IMR-90 (cell line): ENCODE data around the gene XPR1. TPM values are rescaled to one million over a fixed set of nuclear protein-coding genes. Genes with fewer than 3 reads are reported as not detected.

ENCODE experiments used
- ATAC-seq: fragments of 200-7000 bp; cut with Tn5 transposase; 2 replicates; pipeline ENCODE4 v1.9.1; 2020; ENCODE audit warnings: low read depth, mild to moderate bottlenecking, moderate library complexity
- BruUV-seq: library from RNA; stranded (reverse); fragments of 400-500 nt; replicated peaks from 2 replicates; lab custom pipeline; 2021; lab: Mats Ljungman, UMichigan
- CTCF ChIA-PET: fragments of 300-600 bp; formaldehyde crosslinking; extraction: SDS; loops from one replicate; lab custom pipeline; 2021; ENCODE audit warnings: antibody characterized with exemption; lab: Yijun Ruan, JAX
- POLR2A ChIA-PET: fragments of 300-600 bp; sonication (Branson Sonifier 250); formaldehyde crosslinking; loops from one replicate; lab custom pipeline; 2022; ENCODE audit warnings: antibody characterized with exemption; ENCODE audit not compliant: unreplicated experiment; lab: Charles Lee
- DNase-seq: peaks from one replicate; pipeline ENCODE4 v3.0.0; 2013
- H2AFZ ChIP-seq: replicated peaks from 2 replicates; pipeline ENCODE3; 2013; ENCODE audit warnings: low read length, mild to moderate bottlenecking; ENCODE audit not compliant: poor library complexity
- H2AK5ac ChIP-seq: 2 replicates; pipeline ENCODE4 v1.6.1; 2013; ENCODE audit warnings: low read depth, low read length, inconsistent platforms
- H2AK9ac ChIP-seq: replicated peaks from 2 replicates; pipeline ENCODE3; 2013; ENCODE audit warnings: mild to moderate bottlenecking, low read depth, low read length, moderate library complexity; ENCODE audit not compliant: poor library complexity
- H2BK120ac ChIP-seq: 2 replicates; pipeline ENCODE4 v1.6.1; 2013; ENCODE audit warnings: low read depth, low read length, inconsistent platforms
- H2BK15ac ChIP-seq: 3 replicates; pipeline ENCODE4 v1.6.1; 2013; ENCODE audit warnings: low read depth, low read length, inconsistent platforms
- H2BK20ac ChIP-seq: 2 replicates; pipeline ENCODE4 v1.6.1; 2013; ENCODE audit warnings: low read depth, mild to moderate bottlenecking, inconsistent platforms, low read length, moderate library complexity
- H2BK5ac ChIP-seq: 2 replicates; pipeline ENCODE4 v1.6.1; 2013; ENCODE audit warnings: mild to moderate bottlenecking, low read depth, low read length, inconsistent platforms; ENCODE audit not compliant: poor library complexity, severe bottlenecking
- H3K14ac ChIP-seq: replicated peaks from 2 replicates; pipeline ENCODE4 v1.6.1; 2013; ENCODE audit warnings: low read depth, low read length, inconsistent platforms
- H3K18ac ChIP-seq: 2 replicates; pipeline ENCODE4 v1.6.1; 2013; ENCODE audit warnings: low read depth, low read length, control low read depth
- H3K23ac ChIP-seq: 2 replicates; pipeline ENCODE4 v1.6.1; 2013; ENCODE audit warnings: low read depth, low read length, inconsistent platforms
- H3K27ac ChIP-seq: 2 replicates; pipeline ENCODE4 v1.5.1; 2013; ENCODE audit warnings: mild to moderate bottlenecking, control low read depth, low read length; ENCODE audit not compliant: insufficient read depth
- H3K27me3 ChIP-seq: 2 replicates; pipeline ENCODE4 v1.6.1; 2013; ENCODE audit warnings: low read length; ENCODE audit not compliant: control insufficient read depth, insufficient read depth
- H3K36me3 ChIP-seq: 2 replicates; pipeline ENCODE4 v1.6.1; 2013; ENCODE audit warnings: low read length, mixed read lengths; ENCODE audit not compliant: control insufficient read depth, insufficient read depth
- H3K4ac ChIP-seq: 2 replicates; pipeline ENCODE4 v1.6.1; 2013; ENCODE audit warnings: low read depth, low read length, inconsistent platforms
- H3K4me1 ChIP-seq: 2 replicates; pipeline ENCODE4 v1.6.1; 2013; ENCODE audit warnings: low read length, mixed read lengths; ENCODE audit not compliant: control insufficient read depth, insufficient read depth
- H3K4me2 ChIP-seq: 2 replicates; pipeline ENCODE4 v1.6.1; 2013; ENCODE audit warnings: low read depth, mild to moderate bottlenecking, control low read depth, low read length, moderate library complexity
- H3K4me3 ChIP-seq: 2 replicates; pipeline ENCODE4 v1.5.1; 2013; ENCODE audit warnings: low read depth, mild to moderate bottlenecking, control low read depth, low read length, moderate library complexity; ENCODE audit not compliant: insufficient read depth
- H3K56ac ChIP-seq: 2 replicates; pipeline ENCODE4 v1.6.1; 2013; ENCODE audit warnings: low read length, inconsistent platforms; ENCODE audit not compliant: insufficient read depth; ENCODE audit errors: extremely low read depth
- H3K79me1 ChIP-seq, 2 experiments: 2 replicates each; pipeline ENCODE4 v1.6.1; 2013; ENCODE audit warnings: low read length in 2 of 2, inconsistent platforms in 1 of 2, low read depth in 1 of 2
- H3K9ac ChIP-seq: 2 replicates; pipeline ENCODE4 v1.6.1; 2013; ENCODE audit warnings: low read depth, low read length, control low read depth
- H3K9me1 ChIP-seq: 2 replicates; pipeline ENCODE4 v1.6.1; 2013; ENCODE audit warnings: low read length, inconsistent platforms; ENCODE audit not compliant: insufficient read depth
- H3K9me3 ChIP-seq: 2 replicates; pipeline ENCODE4 v1.6.1; 2013; ENCODE audit warnings: low read length; ENCODE audit not compliant: control insufficient read depth, insufficient read depth
- H4K20me1 ChIP-seq: 2 replicates; pipeline ENCODE4 v1.6.1; 2013; ENCODE audit warnings: low read length, inconsistent platforms; ENCODE audit not compliant: insufficient read depth
- H4K5ac ChIP-seq: 2 replicates; pipeline ENCODE4 v1.6.1; 2013; ENCODE audit warnings: mild to moderate bottlenecking, low read depth, low read length, control low read depth
- H4K8ac ChIP-seq, 2 experiments: 2 replicates each; pipeline ENCODE4 v1.6.1; 2013; ENCODE audit warnings: low read depth in 2 of 2, low read length in 2 of 2, control low read depth in 1 of 2, inconsistent platforms in 1 of 2
- H4K91ac ChIP-seq: 2 replicates; pipeline ENCODE4 v1.6.1; 2013; ENCODE audit warnings: low read depth, low read length, inconsistent platforms; ENCODE audit not compliant: insufficient read depth
- BHLHE40 ChIP-seq: fragments of 150-350 bp; IDR thresholded peaks from 2 replicates; pipeline ENCODE4 v1.6.1; 2016; ENCODE audit warnings: mild to moderate bottlenecking, low read depth, low read length
- CEBPB ChIP-seq: IDR thresholded peaks from 2 replicates; pipeline ENCODE4 v1.6.1; 2012; ENCODE audit warnings: low read depth, low read length, improper control_type of control experiment
- CHD1 ChIP-seq: IDR thresholded peaks from 2 replicates; pipeline ENCODE4 v1.6.1; 2012; ENCODE audit warnings: low read depth, low read length, improper control_type of control experiment
- FOS ChIP-seq: fragments of 150-350 bp; IDR thresholded peaks from 2 replicates; pipeline ENCODE4 v1.6.1; 2016; ENCODE audit warnings: low read depth, low read length
- MAFK ChIP-seq: IDR thresholded peaks from 2 replicates; pipeline ENCODE4 v1.6.1; 2012; ENCODE audit warnings: low read depth, low read length, improper control_type of control experiment
- MAZ ChIP-seq: IDR thresholded peaks from 2 replicates; pipeline ENCODE4 v1.6.1; 2012; ENCODE audit warnings: low read depth, mild to moderate bottlenecking, low read length, improper control_type of control experiment, moderate library complexity, borderline replicate concordance
- MXI1 ChIP-seq: IDR thresholded peaks from 2 replicates; pipeline ENCODE4 v1.6.1; 2012; ENCODE audit warnings: low read depth, mild to moderate bottlenecking, low read length, moderate library complexity, borderline replicate concordance
- NFE2L2 ChIP-seq: fragments of 150-350 bp; IDR thresholded peaks from 2 replicates; pipeline ENCODE4 v1.6.1; 2016; ENCODE audit warnings: low read depth, mild to moderate bottlenecking, low read length
- POLR2A ChIP-seq: IDR thresholded peaks from 2 replicates; pipeline ENCODE4 v1.6.1; 2012; ENCODE audit warnings: mild to moderate bottlenecking, low read depth, low read length
- RAD21 ChIP-seq: IDR thresholded peaks from 2 replicates; pipeline ENCODE4 v1.6.1; 2012; ENCODE audit warnings: low read length, improper control_type of control experiment
- RCOR1 ChIP-seq: IDR thresholded peaks from 2 replicates; pipeline ENCODE4 v1.6.1; 2012; ENCODE audit warnings: mild to moderate bottlenecking, low read length, improper control_type of control experiment; ENCODE audit not compliant: insufficient replicate concordance
- RFX5 ChIP-seq: IDR thresholded peaks from 2 replicates; pipeline ENCODE4 v1.8.0; 2012; ENCODE audit warnings: low read depth, mild to moderate bottlenecking, low read length, moderate library complexity
- SMC3 ChIP-seq: fragments of 150-350 bp; IDR thresholded peaks from 2 replicates; pipeline ENCODE4 v1.6.1; 2016; ENCODE audit warnings: low read depth, mild to moderate bottlenecking, antibody characterized with exemption, low read length, moderate library complexity
- WGBS, 2 experiments: methylation state at CpG; one replicate each; pipeline versions ENCODE4 v1.1.5 to v1.1.7; 2013; ENCODE audit warnings: missing lambda C conversion rate in 2 of 2; ENCODE audit not compliant: insufficient read length in 1 of 2; ENCODE audit errors: extremely low coverage in 2 of 2; 5-methylcytosine and 5-hydroxymethylcytosine counted together
- dilution Hi-C: fragments of 300-500 bp; cut with HindIII; formaldehyde crosslinking; loops from one replicate; pipeline ENCODE4 v1.14.3; 2018; ENCODE audit warnings: low sequenced_read_pairs; ENCODE audit not compliant: unreplicated experiment
- in situ Hi-C: fragments of 300-500 bp; cut with MboI; formaldehyde crosslinking; loops from 3 replicates; pipeline ENCODE4 v1.14.3; 2019; ENCODE audit warnings: low sequenced_read_pairs, inconsistent platforms, mixed read lengths
- intact Hi-C: fragments of 100-400 bp; cut with micrococcal nuclease; formaldehyde crosslinking; loops from 2 replicates; pipeline ENCODE4 v1.10.0; 2022
- polyA plus RNA-seq, 3 experiments: library from polyadenylated mRNA; depleted of rRNA; stranded (reverse); fragments of >200 nt; gene quantifications; 2 replicates each; pipeline ENCODE4 v1.2.3, GENCODE V29; 2012; ENCODE audit warnings: low replicate concordance in 1 of 3
- total RNA-seq: library from RNA; depleted of rRNA; stranded (reverse); fragments of >200 nt; gene quantifications from 2 replicates; pipeline ENCODE4 v1.2.3, GENCODE V29; 2012
- TF ChIP-seq, protein P1 (sequence below): conservative IDR thresholded peaks from 2 replicates; pipeline ENCODE4 v1.5.1; 2012; ENCODE audit warnings: mild to moderate bottlenecking, low read depth, low read length, improper control_type of control experiment
- TF ChIP-seq, protein P2 (sequence below): fragments of 150-350 bp; IDR thresholded peaks from 2 replicates; pipeline ENCODE4 v1.6.1; 2016; ENCODE audit warnings: low read depth, mild to moderate bottlenecking, low read length, moderate library complexity, borderline replicate concordance
- TF ChIP-seq, protein P3 (sequence below): fragments of 150-350 bp; IDR thresholded peaks from 2 replicates; pipeline ENCODE4 v1.6.1; 2017; ENCODE audit warnings: mild to moderate bottlenecking, antibody characterized with exemption, low read length, low read depth

The XPR1 gene
- total and polyA plus RNA-seq, 2 of the 4 experiments (the other 2 are of a cell fraction) = 11.8 to 25.1 TPM

DNA sequence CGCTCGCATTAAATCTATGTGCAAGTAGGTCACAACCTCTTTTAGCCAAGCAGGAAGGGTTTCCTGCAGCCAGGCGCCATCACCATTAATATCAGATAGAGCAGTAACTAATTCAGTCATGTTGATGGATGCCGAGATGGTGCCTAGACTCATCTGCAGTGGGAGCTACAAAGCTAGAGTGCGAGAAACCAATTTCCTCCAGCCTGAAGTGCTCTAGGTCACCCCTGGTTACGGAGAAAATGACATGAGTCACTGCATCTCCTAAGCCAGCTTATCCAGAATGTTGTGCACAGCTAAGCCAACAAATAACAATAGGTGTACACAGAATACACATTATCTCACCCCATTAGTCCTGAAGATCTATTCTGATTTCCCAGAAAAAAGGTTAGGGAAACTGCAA is 37.1 kb upstream of the XPR1 start:
- no peaks in the 10 kb centered on the region for H3K27me3 ChIP-seq
- dilution Hi-C loops (no loop called here), in situ Hi-C loops (no loop called here), intact Hi-C loops (loop anchor here (5.0 kb wide), 1 partner anchor 382 kb away; no protein-coding TSS in a partner anchor)
- no peak overlapping the region for H2AFZ ChIP-seq
- no peaks in the 10 kb centered on the region for H3K79me1 ChIP-seq
- no peak overlapping the region for H3K4me3 ChIP-seq
- no peak overlapping the region for H3K27ac ChIP-seq
- no peak overlapping the region for H3K4ac ChIP-seq
- no peak overlapping the region; the same call in 1 of the 2 replicates for H3K14ac ChIP-seq
- 80% methylated on average over 2 of the region's 6 CpGs; no CpG with 5 or more reads in 1 of the 2 experiments for WGBS, 2 experiments
- 0 out of 2 replicates have a peak, but pooled peaks cover 3% of the 10 kb centered on the region for H3K9me1 ChIP-seq
- no peak overlapping the region for H2BK20ac ChIP-seq
- DNase-seq = no peak
- POLR2A ChIA-PET = no interaction called here
- no peak overlapping the region for H2BK5ac ChIP-seq
- no peak overlapping the region for H4K8ac ChIP-seq
- no peak overlapping the region for H2BK15ac ChIP-seq
- peak overlapping the region; percentile 29; the same call in 1 of the 2 replicates for H3K23ac ChIP-seq
- no peak overlapping the region for H3K4me2 ChIP-seq
- H3K9me3 ChIP-seq = no peaks in the 10 kb centered on the region
- H4K5ac ChIP-seq = no peak overlapping the region
- CTCF ChIA-PET = no interaction called here
- H3K18ac ChIP-seq = no peak overlapping the region
- no peaks in the 10 kb centered on the region for H3K36me3 ChIP-seq
- H2AK9ac ChIP-seq = no peak overlapping the region
- H3K9ac ChIP-seq = no peak overlapping the region
- ATAC-seq = no peak
- no TSS peak for BruUV-seq
- H3K56ac ChIP-seq = no peak overlapping the region
- H2AK5ac ChIP-seq = no peak overlapping the region
- TF ChIP-seq BHLHE40 (no peak), CEBPB (no peak), SMC3 (no peak), CHD1 (no peak), NFE2L2 (no peak), POLR2A (no peak), MAFK (no peak), RFX5 (no peak), MXI1 (no peak), FOS (no peak), RAD21 (no peak), MAZ (no peak), RCOR1 (no peak)
- TF ChIP-seq, protein P1, sequence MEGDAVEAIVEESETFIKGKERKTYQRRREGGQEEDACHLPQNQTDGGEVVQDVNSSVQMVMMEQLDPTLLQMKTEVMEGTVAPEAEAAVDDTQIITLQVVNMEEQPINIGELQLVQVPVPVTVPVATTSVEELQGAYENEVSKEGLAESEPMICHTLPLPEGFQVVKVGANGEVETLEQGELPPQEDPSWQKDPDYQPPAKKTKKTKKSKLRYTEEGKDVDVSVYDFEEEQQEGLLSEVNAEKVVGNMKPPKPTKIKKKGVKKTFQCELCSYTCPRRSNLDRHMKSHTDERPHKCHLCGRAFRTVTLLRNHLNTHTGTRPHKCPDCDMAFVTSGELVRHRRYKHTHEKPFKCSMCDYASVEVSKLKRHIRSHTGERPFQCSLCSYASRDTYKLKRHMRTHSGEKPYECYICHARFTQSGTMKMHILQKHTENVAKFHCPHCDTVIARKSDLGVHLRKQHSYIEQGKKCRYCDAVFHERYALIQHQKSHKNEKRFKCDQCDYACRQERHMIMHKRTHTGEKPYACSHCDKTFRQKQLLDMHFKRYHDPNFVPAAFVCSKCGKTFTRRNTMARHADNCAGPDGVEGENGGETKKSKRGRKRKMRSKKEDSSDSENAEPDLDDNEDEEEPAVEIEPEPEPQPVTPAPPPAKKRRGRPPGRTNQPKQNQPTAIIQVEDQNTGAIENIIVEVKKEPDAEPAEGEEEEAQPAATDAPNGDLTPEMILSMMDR = no peak
- TF ChIP-seq, protein P2, sequence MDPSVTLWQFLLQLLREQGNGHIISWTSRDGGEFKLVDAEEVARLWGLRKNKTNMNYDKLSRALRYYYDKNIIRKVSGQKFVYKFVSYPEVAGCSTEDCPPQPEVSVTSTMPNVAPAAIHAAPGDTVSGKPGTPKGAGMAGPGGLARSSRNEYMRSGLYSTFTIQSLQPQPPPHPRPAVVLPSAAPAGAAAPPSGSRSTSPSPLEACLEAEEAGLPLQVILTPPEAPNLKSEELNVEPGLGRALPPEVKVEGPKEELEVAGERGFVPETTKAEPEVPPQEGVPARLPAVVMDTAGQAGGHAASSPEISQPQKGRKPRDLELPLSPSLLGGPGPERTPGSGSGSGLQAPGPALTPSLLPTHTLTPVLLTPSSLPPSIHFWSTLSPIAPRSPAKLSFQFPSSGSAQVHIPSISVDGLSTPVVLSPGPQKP = no peak
- TF ChIP-seq, protein P3, sequence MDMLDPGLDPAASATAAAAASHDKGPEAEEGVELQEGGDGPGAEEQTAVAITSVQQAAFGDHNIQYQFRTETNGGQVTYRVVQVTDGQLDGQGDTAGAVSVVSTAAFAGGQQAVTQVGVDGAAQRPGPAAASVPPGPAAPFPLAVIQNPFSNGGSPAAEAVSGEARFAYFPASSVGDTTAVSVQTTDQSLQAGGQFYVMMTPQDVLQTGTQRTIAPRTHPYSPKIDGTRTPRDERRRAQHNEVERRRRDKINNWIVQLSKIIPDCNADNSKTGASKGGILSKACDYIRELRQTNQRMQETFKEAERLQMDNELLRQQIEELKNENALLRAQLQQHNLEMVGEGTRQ = no peak
- no peaks in the 10 kb centered on the region for H3K4me1 ChIP-seq
- no peaks in the 10 kb centered on the region for H4K20me1 ChIP-seq
- H4K91ac ChIP-seq = no peak overlapping the region
- no peak overlapping the region for H2BK120ac ChIP-seq
